GM12878 (cell line): ENCODE measurements around the gene SRP68. TPM values are rescaled to one million over a fixed set of nuclear protein-coding genes. Genes with fewer than 3 reads are reported as not detected.
A peak's percentile ranks its signal among the peaks of the same experiment; 100 is the strongest.

Experiments used
- ATAC-seq: fragments of 200-7000 bp; cut with Tn5 transposase; 3 replicates; pipeline ENCODE4 v1.9.1; 2020; ENCODE audit warnings: mild to moderate bottlenecking, moderate library complexity
- BruUV-seq: library from RNA; stranded (reverse); fragments of 400-500 nt; replicated peaks from 2 replicates; lab custom pipeline; 2021; lab: Mats Ljungman, UMichigan
- CTCF ChIA-PET: fragments of 300-600 bp; sonication (Branson Sonifier 250); formaldehyde crosslinking; extraction: SDS; loops from one replicate; lab custom pipeline; 2021; ENCODE audit warnings: inconsistent platforms; lab: Yijun Ruan, JAX
- POLR2A ChIA-PET: fragments of 350-600 bp; formaldehyde crosslinking; extraction: SDS; loops from one replicate; lab custom pipeline; 2021; ENCODE audit warnings: inconsistent platforms; lab: Charles Lee
- RAD21 ChIA-PET: fragments of 300-600 bp; sonication (Branson Sonifier 250); formaldehyde crosslinking; loops from one replicate; lab custom pipeline; 2023; ENCODE audit warnings: antibody characterized with exemption; ENCODE audit not compliant: unreplicated experiment; lab: Charles Lee
- SMC1A ChIA-PET: fragments of 300-600 bp; sonication (Branson Sonifier 250); formaldehyde crosslinking; loops from one replicate; lab custom pipeline; 2023; ENCODE audit not compliant: unreplicated experiment, uncharacterized antibody; lab: Charles Lee
- DNase-seq: peaks from one replicate; pipeline ENCODE4 v3.0.0-alpha.2; 2011; ENCODE audit warnings: low read depth, low spot score
- FAIRE-seq: peaks from 3 replicates; lab custom pipeline; 2011; peaks lifted over from hg19 to GRCh38; lab: Jason Lieb, UNC
- H2AFZ ChIP-seq: 2 replicates; pipeline ENCODE4 v1.6.0; 2011; ENCODE audit warnings: low read depth, low read length, control low read depth; ENCODE audit not compliant: control insufficient read depth
- H3K27ac ChIP-seq: 2 replicates; pipeline ENCODE4 v1.5.1; 2011; ENCODE audit warnings: control low read depth; ENCODE audit not compliant: control insufficient read depth, insufficient read depth
- H3K27me3 ChIP-seq, 2 experiments: replicated peaks in 1 of 2; 2 replicates each; pipeline versions ENCODE4 v1.6.0 to v1.6.1; 2011; ENCODE audit warnings: low read length in 1 of 2; ENCODE audit not compliant: control insufficient read depth in 2 of 2, insufficient read depth in 2 of 2
- H3K36me3 ChIP-seq, 2 experiments: 2 replicates each; pipeline ENCODE4 v1.5.1; 2011; ENCODE audit warnings: low read length in 1 of 2; ENCODE audit not compliant: control insufficient read depth in 2 of 2, insufficient read depth in 2 of 2
- H3K4me1 ChIP-seq: 2 replicates; pipeline ENCODE4 v1.6.1; 2011; ENCODE audit warnings: mild to moderate bottlenecking, low read length, moderate library complexity, mixed read lengths; ENCODE audit not compliant: control insufficient read depth, insufficient read depth
- H3K4me2 ChIP-seq: 2 replicates; pipeline ENCODE4 v1.6.0; 2011; ENCODE audit warnings: control low read depth; ENCODE audit not compliant: control insufficient read depth, insufficient read depth
- H3K4me3 ChIP-seq: fragments of 200-600 bp; sonication (generic); 2 replicates; pipeline ENCODE4 v1.5.1; 2016
- H3K79me2 ChIP-seq: 2 replicates; pipeline ENCODE4 v1.6.0; 2011; ENCODE audit warnings: low read length; ENCODE audit not compliant: control insufficient read depth, insufficient read depth
- H3K9ac ChIP-seq: 2 replicates; pipeline ENCODE4 v1.8.0; 2011; ENCODE audit warnings: low read length, control low read depth, mixed read lengths; ENCODE audit not compliant: control insufficient read depth, insufficient read depth
- H3K9me3 ChIP-seq: replicated peaks from 3 replicates; pipeline ENCODE4 v1.5.1; 2011; ENCODE audit warnings: mild to moderate bottlenecking, low read length; ENCODE audit not compliant: control insufficient read depth, insufficient read depth
- H4K20me1 ChIP-seq: 2 replicates; pipeline ENCODE4 v1.6.0; 2011; ENCODE audit not compliant: control insufficient read depth, insufficient read depth
- ELK1 ChIP-seq: IDR thresholded peaks from 2 replicates; pipeline ENCODE4 v1.6.1; 2012; ENCODE audit warnings: low read depth, low read length, improper control_type of control experiment
- ETV6 ChIP-seq, 2 experiments: fragments of 450-650 bp in 1 of 2; IDR thresholded peaks in 1 of 2; conservative IDR thresholded peaks in 1 of 2; 2 replicates each; pipeline ENCODE4 v1.6.1; 2014; ENCODE audit warnings: antibody characterized with exemption in 1 of 2, borderline replicate concordance in 1 of 2, low read depth in 1 of 2, mild to moderate bottlenecking in 1 of 2, moderate library complexity in 1 of 2
- JUNB ChIP-seq: IDR thresholded peaks from 2 replicates; pipeline ENCODE4 v1.6.1; 2016; ENCODE audit warnings: antibody characterized with exemption, mild to moderate bottlenecking
- POLR2AphosphoS2 ChIP-seq: IDR thresholded peaks from 2 replicates; pipeline ENCODE4 v1.6.1; 2011; ENCODE audit warnings: low read depth, mild to moderate bottlenecking, low read length, improper control_type of control experiment, moderate library complexity
- RCOR1 ChIP-seq: conservative IDR thresholded peaks from 2 replicates; pipeline ENCODE4 v1.6.1; 2012; ENCODE audit warnings: low read depth, low read length, improper control_type of control experiment
- SMARCA5 ChIP-seq: fragments of 450-650 bp; IDR thresholded peaks from 2 replicates; pipeline ENCODE4 v1.6.1; 2017; ENCODE audit warnings: mild to moderate bottlenecking
- STAT3 ChIP-seq: IDR thresholded peaks from 2 replicates; pipeline ENCODE4 v1.6.1; 2011; ENCODE audit warnings: low read depth, low read length, improper control_type of control experiment
- TCF3 ChIP-seq: IDR thresholded peaks from 2 replicates; pipeline ENCODE4 v1.6.1; 2012; ENCODE audit warnings: low read depth, mild to moderate bottlenecking, low read length, borderline replicate concordance; ENCODE audit not compliant: insufficient read depth
- TCF7 ChIP-seq: IDR thresholded peaks from 2 replicates; pipeline ENCODE4 v1.6.1; 2014; ENCODE audit warnings: antibody characterized with exemption, borderline replicate concordance
- ZBTB40 ChIP-seq: fragments of 450-650 bp; IDR thresholded peaks from 2 replicates; pipeline ENCODE4 v1.6.1; 2016; ENCODE audit warnings: mild to moderate bottlenecking, moderate library complexity, borderline replicate concordance
- ZNF622 ChIP-seq: fragments of 450-650 bp; IDR thresholded peaks from 2 replicates; pipeline ENCODE4 v1.6.1; 2017; ENCODE audit warnings: mild to moderate bottlenecking, inconsistent platforms
- WGBS: methylation state at CpG from one replicate; pipeline ENCODE4 v1.1.6; 2016; ENCODE audit warnings: low lambda C conversion rate; ENCODE audit not compliant: insufficient replicate concordance, insufficient coverage; ENCODE audit errors: missing lambda C conversion rate; 5-methylcytosine and 5-hydroxymethylcytosine counted together
- in situ Hi-C: fragments of 300-500 bp; cut with MboI; formaldehyde crosslinking; loops from 9 replicates; pipeline ENCODE4 v1.14.3; 2018; ENCODE audit warnings: mixed read lengths
- intact Hi-C: fragments of 100-400 bp; cut with micrococcal nuclease; formaldehyde crosslinking; loops from one replicate; pipeline ENCODE4 v1.14.2; 2022; ENCODE audit not compliant: unreplicated experiment
- polyA plus RNA-seq, 11 experiments: library from polyadenylated mRNA; depleted of rRNA in 4 of 11; unstranded in 6 of 11; stranded (reverse) in 5 of 11; fragments of >200 nt; fragmentation: Nextera tagmentation in 4 of 11; fragmentation: Illumina TruSeq in 1 of 11; extraction: Ambion mirVana in 4 of 11; extraction: Trizol in 1 of 11; gene quantifications; 1 replicate in 1 of 11; 2 replicates in 10 of 11; pipeline versions ENCODE4 v1.2.1 to v1.2.3, GENCODE V29; 2011 to 2016; ENCODE audit warnings: inconsistent platforms in 2 of 11, missing spikeins in 2 of 11, low read depth in 1 of 11
- total RNA-seq, 4 experiments: library from RNA; depleted of rRNA in 3 of 4; stranded (reverse); fragments of >200 nt in 3 of 4; fragmentation: Illumina TruSeq in 1 of 4; extraction: Trizol in 1 of 4; gene quantifications; 2 replicates each; pipeline versions ENCODE4 v1.2.1 to v1.2.3, GENCODE V29; 2013 to 2021

Gene SRP68
- total and polyA plus RNA-seq, 10 of the 15 experiments (the other 5 are each of a cell fraction or from before 2014, with no cell fraction given), result 24.7 to 89.7 (median 62.7) TPM

GRCh38 chr17:76088041-76088867 lies 15.9 kb upstream of the SRP68 start:
- intact Hi-C loops (no loop called here), in situ Hi-C loops (no loop called here)
- WGBS, result 91% methylated on average over 24 of the region's 25 CpGs
- BruUV-seq, result no TSS peak
- no peaks in the 10 kb centered on the region for H3K27me3 ChIP-seq
- H4K20me1 ChIP-seq, result no peaks in the 10 kb centered on the region
- H3K79me2 ChIP-seq, result no peaks in the 10 kb centered on the region
- ATAC-seq, result peak; percentile 28; the same call in 1 of the 3 replicates
- H3K9ac ChIP-seq, result no peak overlapping the region
- H3K4me3 ChIP-seq, result no peak overlapping the region
- CTCF ChIA-PET, result interaction anchor here (0.6 kb wide), 1 partner anchor 74 kb away, joined by 3 read pairs; no protein-coding TSS in a partner anchor
- DNase-seq, result no peak
- H2AFZ ChIP-seq, result no peak overlapping the region
- POLR2A ChIA-PET, result no interaction called here
- H3K36me3 ChIP-seq, result peaks cover 13 to 22% of the 10 kb centered on the region in 2 experiments; a peak in 3 of 4 replicates
- H3K9me3 ChIP-seq, result no peaks in the 10 kb centered on the region
- FAIRE-seq, result no peak
- no peak overlapping the region for H3K27ac ChIP-seq
- RAD21 ChIA-PET, result no interaction called here
- H3K4me1 ChIP-seq, result no peaks in the 10 kb centered on the region
- H3K4me2 ChIP-seq, result no peak overlapping the region
- SMC1A ChIA-PET, result no interaction called here
- no peak for TF ChIP-seq TCF3

GRCh38 chr17:76087531-76087930 lies 15.2 kb upstream of the SRP68 start:
- no peaks in the 10 kb centered on the region for H3K9me3 ChIP-seq
- H3K4me3 ChIP-seq, result no peak overlapping the region
- in situ Hi-C loops, result no loop called here
- DNase-seq (no peak), FAIRE-seq (no peak), ATAC-seq (no peak)
- no peak overlapping the region for H3K27ac ChIP-seq
- ChIA-PET CTCF (interaction anchor here (0.6 kb wide), 1 partner anchor 73 kb away, joined by 3 read pairs; no protein-coding TSS in a partner anchor), POLR2A (no interaction called here), RAD21 (no interaction called here), SMC1A (no interaction called here)
- H3K9ac ChIP-seq, result no peak overlapping the region
- no peaks in the 10 kb centered on the region for H3K79me2 ChIP-seq
- peaks cover 13 to 20% of the 10 kb centered on the region in 2 experiments; a peak in 3 of 4 replicates for H3K36me3 ChIP-seq
- no peak overlapping the region for H3K4me2 ChIP-seq
- intact Hi-C loops, result no loop called here
- no TSS peak for BruUV-seq
- H4K20me1 ChIP-seq, result no peaks in the 10 kb centered on the region
- WGBS, result 91% methylated on average over 11 of the region's 11 CpGs
- no peaks in the 10 kb centered on the region for H3K4me1 ChIP-seq
- H2AFZ ChIP-seq, result no peak overlapping the region
- no peaks in the 10 kb centered on the region for H3K27me3 ChIP-seq
- TF ChIP-seq POLR2AphosphoS2 (no peak), TCF7 (no peak), ZBTB40 (no peak), ETV6 (conservative IDR thresholded peaks at IDR 0.05 in 1 of 2, IDR thresholded peaks at IDR 0.05 in 1 of 2; ENCODE audit: borderline replicate concordance in 1 of 2, low read depth in 1 of 2) (no peak), RCOR1 (no peak), SMARCA5 (no peak), JUNB (no peak), ZNF622 (no peak), ELK1 (no peak), STAT3 (no peak)
